ENCODE measurements around the gene ADAMTS17.
"Not testable (repeated sequence)": the region's sequence is repeated elsewhere in the genome, so short reads cannot be mapped to it uniquely, and the experiment has no call there.

Gene ADAMTS17

GRCh38 chr15:100341750-100342560, at the start of gene ADAMTS17:
ADAMTS17 (minus strand) TSS chr15:100341975; CDS start chr15:100341899, 76 bp downstream.
- peak; percentile 92 for DNase-seq

- no peak for DNase-seq
These were observed 43.7 kb upstream of the ADAMTS17 start for GRCh38 chr15:100385300-100386050.

GRCh38 chr15:100384108-100384410, 42.3 kb upstream of the ADAMTS17 start:
- no peak for DNase-seq

GRCh38 chr15:100383302-100384107, 41.7 kb upstream of the ADAMTS17 start:
- no peak for DNase-seq

- DNase-seq, result no peak
These were observed 32.2 kb upstream of the ADAMTS17 start for GRCh38 chr15:100373942-100374341.

- no peak for DNase-seq
These were observed 31.5 kb upstream of the ADAMTS17 start for GRCh38 chr15:100373120-100373896.

- no peak for DNase-seq
These were observed 31.0 kb upstream of the ADAMTS17 start for GRCh38 chr15:100372739-100373119.

- no peak for DNase-seq
These were observed 13.6 kb upstream of the ADAMTS17 start for GRCh38 chr15:100355342-100355741.

GRCh38 chr15:100353449-100353848, 11.7 kb upstream of the ADAMTS17 start:
- no peak for DNase-seq

GRCh38 chr15:100350434-100351226, 8.9 kb upstream of the ADAMTS17 start:
- DNase-seq, result no peak

GRCh38 chr15:100349696-100350433, 8.1 kb upstream of the ADAMTS17 start:
- DNase-seq, result peak; percentile 78

GRCh38 chr15:100349321-100349695, 7.5 kb upstream of the ADAMTS17 start:
- no peak for DNase-seq

- DNase-seq, result no peak
These were observed 6.8 kb upstream of the ADAMTS17 start for GRCh38 chr15:100348578-100348977.

GRCh38 chr15:100346866-100347512, 5.2 kb upstream of the ADAMTS17 start:
- no peak for DNase-seq

- no peak for DNase-seq
These were observed 3.7 kb upstream of the ADAMTS17 start for GRCh38 chr15:100345438-100345837.

GRCh38 chr15:100343251-100343650, 1.5 kb upstream of the ADAMTS17 start:
- no peak for DNase-seq

GRCh38 chr15:100341239-100341749, 481 bp downstream of the ADAMTS17 start:
- peak; percentile 25 for DNase-seq

- DNase-seq, result no peak
These were observed 995 bp downstream of the ADAMTS17 start for GRCh38 chr15:100340721-100341238.

GRCh38 chr15:100339999-100340398, 1.8 kb downstream of the ADAMTS17 start:
- DNase-seq, result no peak

- not testable (repeated sequence) for DNase-seq
These were observed 2.3 kb downstream of the ADAMTS17 start for GRCh38 chr15:100339451-100339850.
